CD4-positive, alpha-beta memory T cell (primary cell): ENCODE results near the gene RADX. TPM values are rescaled to one million over a fixed set of nuclear protein-coding genes. Genes with fewer than 3 reads are reported as not detected.

Experiments used
- CTCF ChIA-PET: fragments of 350-600 bp; sonication (Branson Sonifier 250); formaldehyde crosslinking; loops from one replicate; lab custom pipeline; 2021; ENCODE audit warnings: inconsistent platforms; ENCODE audit not compliant: partially characterized antibody; lab: Charles Lee
- POLR2A ChIA-PET: fragments of 350-600 bp; sonication (Branson Sonifier 250); formaldehyde crosslinking; loops from one replicate; lab custom pipeline; 2021; ENCODE audit not compliant: partially characterized antibody; lab: Charles Lee
- DNase-seq, 5 donors: peaks; one replicate each; pipeline versions ENCODE4 v3.0.0 to v3.0.0-alpha.2; 2020 to 2022; ENCODE audit warnings: mixed read lengths in 1 of 5
- H3K27ac ChIP-seq: one replicate; pipeline ENCODE4 v1.7.0; 2013; ENCODE audit warnings: low read depth, low read length
- H3K27me3 ChIP-seq: 2 replicates; pipeline ENCODE4 v1.7.0; 2013; ENCODE audit warnings: mild to moderate bottlenecking, low read length, moderate library complexity; ENCODE audit not compliant: insufficient read depth
- H3K36me3 ChIP-seq: 2 replicates; pipeline ENCODE4 v1.7.0; 2013; ENCODE audit warnings: mild to moderate bottlenecking, low read length, moderate library complexity; ENCODE audit not compliant: insufficient read depth
- H3K4me1 ChIP-seq: 2 replicates; pipeline ENCODE4 v1.7.0; 2013; ENCODE audit warnings: mild to moderate bottlenecking, low read length, moderate library complexity; ENCODE audit not compliant: insufficient read depth
- H3K4me3 ChIP-seq, 2 donors: one replicate each; pipeline ENCODE4 v1.7.0; 2013; ENCODE audit warnings: low read length in 2 of 2, mild to moderate bottlenecking in 1 of 2
- H3K9me3 ChIP-seq, 2 donors: one replicate each; pipeline ENCODE4 v1.7.0; 2013; ENCODE audit warnings: low read length in 2 of 2, control low read depth in 1 of 2; ENCODE audit not compliant: control insufficient read depth in 1 of 2
- H3K27ac Mint-ChIP-seq, 7 donors: one replicate each; pipeline ENCODE4 v1.8.0; 2020 to 2021; ENCODE audit warnings: mixed read lengths in 7 of 7, mild to moderate bottlenecking in 6 of 7, inconsistent platforms in 3 of 7, moderate library complexity in 3 of 7
- H3K27me3 Mint-ChIP-seq, 2 donors: one replicate each; pipeline ENCODE4 v1.8.0; 2020 to 2021; ENCODE audit warnings: mixed read lengths in 2 of 2
- H3K36me3 Mint-ChIP-seq, 2 donors: one replicate each; pipeline ENCODE4 v1.8.0; 2020 to 2021; ENCODE audit warnings: mixed read lengths in 2 of 2, inconsistent platforms in 1 of 2, mild to moderate bottlenecking in 1 of 2
- H3K4me1 Mint-ChIP-seq, 4 donors: one replicate each; pipeline ENCODE4 v1.8.0; 2020 to 2021; ENCODE audit warnings: mixed read lengths in 4 of 4, mild to moderate bottlenecking in 1 of 4
- H3K4me3 Mint-ChIP-seq, 8 donors: one replicate each; pipeline ENCODE4 v1.8.0; 2020 to 2021; ENCODE audit warnings: mixed read lengths in 8 of 8, mild to moderate bottlenecking in 7 of 8, moderate library complexity in 6 of 8, inconsistent platforms in 3 of 8
- H3K9me3 Mint-ChIP-seq, 8 donors: one replicate each; pipeline ENCODE4 v1.8.0; 2020 to 2021; ENCODE audit warnings: mixed read lengths in 8 of 8, mild to moderate bottlenecking in 5 of 8, inconsistent platforms in 3 of 8, moderate library complexity in 1 of 8
- intact Hi-C: fragments of 100-400 bp; cut with micrococcal nuclease; formaldehyde crosslinking; loops from one replicate; pipeline ENCODE4 v1.15.1; 2023
- polyA plus RNA-seq, 2 donors: library from polyadenylated mRNA; unstranded; fragments of 300-500 nt; fragmentation: Illumina TruSeq; gene quantifications; one replicate each; pipeline ENCODE4 v1.2.3, GENCODE V29; 2021
- total RNA-seq, 2 experiments: library from RNA; stranded (reverse); gene quantifications; one replicate each; pipeline ENCODE4 v1.2.3, GENCODE V29; 2021

RADX gene
- total and polyA plus RNA-seq, 4 experiments from 2014 or later: 2.4 to 16.2 (median 10.4) TPM

DNA sequence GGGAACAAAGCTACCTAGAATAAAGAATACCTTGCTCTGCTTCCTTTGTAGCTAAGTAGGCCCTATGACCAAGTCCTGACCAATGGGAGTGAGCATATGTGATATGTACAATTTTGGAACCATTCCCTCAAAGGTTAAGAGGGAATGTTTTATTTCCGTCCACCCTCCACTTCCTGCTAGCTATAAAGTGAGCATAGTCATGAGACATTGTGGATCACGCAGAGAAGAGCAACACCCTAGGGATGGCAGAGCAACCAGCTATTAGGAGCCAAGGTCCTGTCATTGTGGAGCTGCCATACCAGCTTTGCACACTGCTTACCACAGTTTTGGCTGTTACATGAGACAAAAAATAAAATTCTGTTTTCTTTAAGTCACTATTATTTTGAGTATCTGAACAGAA lies 68.9 kb downstream of the RADX start:
- ChIA-PET POLR2A (no interaction called here), CTCF (no interaction called here)
- H3K27ac Mint-ChIP-seq: no peak overlapping the region
- H3K9me3 Mint-ChIP-seq: peaks cover 0 to 4% (median 0%) of the 10 kb centered on the region in 8 donors
- H3K4me3 ChIP-seq: no peak overlapping the region
- no peaks in the 10 kb centered on the region for H3K27me3 ChIP-seq
- intact Hi-C loops: no loop called here
- H3K27ac ChIP-seq: no peak overlapping the region
- no peak overlapping the region for H3K4me3 Mint-ChIP-seq
- no peaks in the 10 kb centered on the region for H3K27me3 Mint-ChIP-seq
- peaks cover 0 to 3% of the 10 kb centered on the region in 2 donors for H3K36me3 Mint-ChIP-seq
- DNase-seq: no peak
- H3K9me3 ChIP-seq: no peaks in the 10 kb centered on the region
- H3K36me3 ChIP-seq: no peaks in the 10 kb centered on the region
- H3K4me1 Mint-ChIP-seq: no peaks in the 10 kb centered on the region
- H3K4me1 ChIP-seq: no peaks in the 10 kb centered on the region

DNA sequence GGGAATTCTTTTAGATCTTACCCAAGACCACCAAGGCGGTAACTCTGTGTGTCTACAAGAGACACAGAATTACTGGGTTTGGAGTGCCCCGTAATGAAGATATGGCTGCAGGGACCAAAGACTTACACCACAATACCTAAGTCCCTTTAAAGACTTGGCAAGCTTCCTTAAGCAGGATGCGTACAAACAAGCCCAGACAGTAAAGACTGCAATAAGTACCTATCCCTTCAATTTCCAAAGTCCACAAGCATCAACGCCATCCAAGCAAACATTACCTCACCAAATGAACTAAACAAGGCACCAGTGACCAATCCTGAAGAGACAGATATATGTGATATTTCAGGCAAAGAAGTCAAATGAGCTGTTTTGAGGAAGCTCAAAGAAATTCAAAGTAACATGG lies 72.4 kb downstream of the RADX start:
- POLR2A ChIA-PET: no interaction called here
- H3K4me3 Mint-ChIP-seq: no peak overlapping the region
- CTCF ChIA-PET: no interaction called here

DNA sequence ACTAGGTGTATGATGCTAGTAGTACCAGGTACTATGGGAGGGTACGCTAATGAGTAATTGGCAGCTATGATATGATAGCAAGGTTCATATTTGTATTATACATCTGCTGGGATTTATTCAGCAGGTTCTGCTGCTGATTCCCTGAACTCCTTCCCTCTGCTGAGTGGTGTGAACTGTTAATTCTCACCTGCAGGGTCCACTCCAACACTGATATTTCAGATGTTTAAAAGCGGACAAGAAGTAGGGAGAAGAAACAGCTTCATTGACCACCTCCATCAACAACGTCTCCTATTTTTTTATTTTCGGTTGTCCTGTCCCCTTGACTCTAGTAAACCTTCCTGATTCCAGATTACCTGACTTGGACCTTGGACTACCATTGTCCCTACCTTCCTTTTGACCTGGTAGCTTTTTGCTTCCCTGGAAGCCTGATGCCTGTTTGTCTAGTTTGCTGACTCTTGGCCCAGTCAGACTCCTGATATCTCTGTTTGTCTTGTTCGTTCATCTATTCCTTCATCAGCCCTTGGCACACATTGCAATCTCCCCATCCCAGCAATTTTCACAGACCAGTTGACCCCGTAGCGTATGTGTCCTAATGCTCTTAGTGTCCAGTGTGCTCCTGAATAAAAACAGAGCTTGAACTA lies 80.8 kb downstream of the RADX start:
- ChIA-PET CTCF (no interaction called here), POLR2A (no interaction called here)
- Mint-ChIP-seq H3K27ac (no peak overlapping the region), H3K9me3 (peaks cover 0 to 2% (median 0%) of the 10 kb centered on the region in 8 donors), H3K36me3 (no peaks in the 10 kb centered on the region), H3K4me1 (no peaks in the 10 kb centered on the region), H3K4me3 (no peak overlapping the region), H3K27me3 (peaks cover 0 to 2% of the 10 kb centered on the region in 2 donors)
- no peaks in the 10 kb centered on the region for H3K36me3 ChIP-seq
- H3K27ac ChIP-seq: no peak overlapping the region
- intact Hi-C loops: no loop called here
- no peak overlapping the region for H3K4me3 ChIP-seq
- no peak for DNase-seq
- no peaks in the 10 kb centered on the region for H3K27me3 ChIP-seq
- no peaks in the 10 kb centered on the region for H3K9me3 ChIP-seq
- H3K4me1 ChIP-seq: no peaks in the 10 kb centered on the region

More for the DNA sequence above, 72.4 kb downstream of the RADX start:
- Histone ChIP-seq H3K4me1 (no peaks in the 10 kb centered on the region), H3K9me3 (no peaks in the 10 kb centered on the region), H3K27me3 (no peaks in the 10 kb centered on the region), H3K4me3 (no peak overlapping the region), H3K36me3 (no peaks in the 10 kb centered on the region), H3K27ac (no peak overlapping the region)
- intact Hi-C loops: no loop called here
- H3K9me3 Mint-ChIP-seq: peaks cover 0 to 4% (median under 1%) of the 10 kb centered on the region in 8 donors
- no peak overlapping the region for H3K27ac Mint-ChIP-seq
- DNase-seq: no peak
- H3K27me3 Mint-ChIP-seq: no peaks in the 10 kb centered on the region
- peaks cover 0 to 2% of the 10 kb centered on the region in 2 donors for H3K36me3 Mint-ChIP-seq
- no peaks in the 10 kb centered on the region for H3K4me1 Mint-ChIP-seq

DNA sequence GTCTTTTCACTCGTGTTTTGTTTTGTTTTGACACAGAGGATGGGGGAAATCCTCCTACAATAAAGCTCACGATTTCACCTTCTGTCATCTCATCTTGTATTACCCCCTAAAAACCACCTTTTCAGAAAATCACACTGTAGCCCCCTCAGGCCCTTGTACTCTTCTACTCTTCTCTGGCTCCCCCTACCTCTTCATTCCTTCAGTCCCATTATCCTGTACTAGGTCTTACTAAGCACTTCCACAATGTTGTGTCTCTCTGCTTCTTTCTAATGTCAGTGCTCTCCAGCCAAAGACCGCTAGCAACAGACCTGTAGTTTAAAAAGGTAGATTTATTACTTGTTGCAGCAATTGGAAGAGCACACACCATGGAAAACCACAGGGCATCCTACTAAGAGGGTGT lies 84.7 kb downstream of the RADX start:
- DNase-seq: no peak
- Histone ChIP-seq H3K27me3 (no peaks in the 10 kb centered on the region), H3K27ac (no peak overlapping the region), H3K9me3 (no peaks in the 10 kb centered on the region), H3K4me1 (no peaks in the 10 kb centered on the region), H3K36me3 (no peaks in the 10 kb centered on the region), H3K4me3 (no peak overlapping the region)
- no peaks in the 10 kb centered on the region for H3K36me3 Mint-ChIP-seq
- POLR2A ChIA-PET: no interaction called here
- intact Hi-C loops: no loop called here
- no peak overlapping the region for H3K4me3 Mint-ChIP-seq
- peaks cover 3 to 6% of the 10 kb centered on the region in 2 donors for H3K27me3 Mint-ChIP-seq
- no peaks in the 10 kb centered on the region for H3K4me1 Mint-ChIP-seq
- H3K9me3 Mint-ChIP-seq: peaks cover 0 to 2% (median 0%) of the 10 kb centered on the region in 8 donors
- no peak overlapping the region for H3K27ac Mint-ChIP-seq
- CTCF ChIA-PET: no interaction called here

DNA sequence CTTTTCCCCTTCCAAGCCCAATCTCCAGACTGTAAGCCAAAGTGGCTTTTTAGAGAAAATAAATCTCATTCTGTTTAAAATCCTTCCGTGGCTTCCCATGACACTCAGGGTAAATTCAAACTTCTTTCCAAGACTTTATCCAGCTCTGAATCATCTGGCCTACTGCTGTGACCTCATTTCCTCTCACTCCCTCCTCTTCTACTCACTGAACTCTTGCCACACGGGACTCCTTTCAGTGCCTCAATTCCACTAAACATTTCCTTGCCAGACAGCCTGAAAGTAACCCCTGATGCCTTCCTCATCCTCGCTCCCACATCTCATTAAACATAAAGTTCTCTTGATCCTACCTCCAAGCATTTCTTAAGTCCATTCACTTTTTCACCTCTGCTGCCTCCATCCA lies 86.9 kb downstream of the RADX start:
- Mint-ChIP-seq H3K27me3 (peaks cover 3 to 4% of the 10 kb centered on the region in 2 donors), H3K4me3 (no peak overlapping the region), H3K36me3 (no peaks in the 10 kb centered on the region), H3K9me3 (no peaks in the 10 kb centered on the region), H3K27ac (no peak overlapping the region), H3K4me1 (no peaks in the 10 kb centered on the region)
- Histone ChIP-seq H3K4me1 (no peaks in the 10 kb centered on the region), H3K4me3 (no peak overlapping the region), H3K27ac (no peak overlapping the region), H3K9me3 (no peaks in the 10 kb centered on the region), H3K27me3 (no peaks in the 10 kb centered on the region), H3K36me3 (no peaks in the 10 kb centered on the region)
- no peak for DNase-seq
- intact Hi-C loops: no loop called here
- POLR2A ChIA-PET: no interaction called here
- CTCF ChIA-PET: no interaction called here

DNA sequence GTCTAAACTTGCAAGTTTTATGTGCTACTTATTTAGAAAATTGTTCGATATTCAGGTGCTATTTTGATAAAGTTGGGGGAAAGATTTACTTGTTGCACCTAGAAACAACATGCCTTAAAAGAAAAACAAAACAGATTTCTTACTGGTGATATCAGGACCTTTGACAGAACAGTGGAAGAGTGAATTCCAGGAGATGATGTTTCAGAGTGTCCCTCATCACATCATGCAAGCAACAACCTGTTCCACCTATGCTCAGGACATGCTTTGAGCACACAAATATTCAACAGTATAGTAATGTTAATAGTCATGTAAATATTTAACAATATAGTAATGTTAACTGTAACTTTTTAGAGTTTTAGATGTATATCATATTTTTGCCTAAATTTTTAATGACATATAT lies 90.9 kb downstream of the RADX start:
- no peak for DNase-seq
- H3K27me3 Mint-ChIP-seq: peaks cover 3 to 4% of the 10 kb centered on the region in 2 donors
- H3K9me3 ChIP-seq: no peaks in the 10 kb centered on the region

DNA sequence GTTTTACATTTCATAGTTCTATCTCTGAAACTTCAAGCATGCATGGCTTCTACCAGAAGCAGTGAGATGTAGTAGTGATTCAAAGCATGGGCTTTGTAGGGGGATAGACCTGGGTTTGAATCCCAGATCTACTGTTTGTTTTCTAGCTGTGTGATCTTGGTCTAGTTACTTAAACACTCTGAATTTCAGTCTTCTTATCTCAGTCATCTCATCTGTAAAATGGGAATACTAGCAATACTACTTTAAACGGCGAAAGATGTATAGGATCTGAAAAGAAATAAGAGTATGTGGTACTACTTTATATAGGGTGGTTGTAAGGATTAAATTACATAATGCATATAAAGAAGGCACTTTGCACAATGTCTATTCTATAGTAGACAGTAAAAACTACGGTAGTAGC lies 94.7 kb downstream of the RADX start:
- intact Hi-C loops: no loop called here
- no peaks in the 10 kb centered on the region for H3K36me3 Mint-ChIP-seq

More for the DNA sequence above, 90.9 kb downstream of the RADX start:
- Histone ChIP-seq H3K4me1 (no peaks in the 10 kb centered on the region), H3K27ac (no peak overlapping the region), H3K4me3 (no peak overlapping the region), H3K27me3 (no peaks in the 10 kb centered on the region), H3K36me3 (no peaks in the 10 kb centered on the region)
- Mint-ChIP-seq H3K4me1 (no peaks in the 10 kb centered on the region), H3K9me3 (no peaks in the 10 kb centered on the region), H3K4me3 (no peak overlapping the region), H3K36me3 (no peaks in the 10 kb centered on the region), H3K27ac (no peak overlapping the region)
- ChIA-PET POLR2A (no interaction called here), CTCF (no interaction called here)
- intact Hi-C loops: no loop called here

More for the DNA sequence above, 94.7 kb downstream of the RADX start:
- H3K4me1 Mint-ChIP-seq: no peaks in the 10 kb centered on the region
- H3K36me3 ChIP-seq: no peaks in the 10 kb centered on the region
- H3K27ac ChIP-seq: no peak overlapping the region
- H3K27me3 Mint-ChIP-seq: no peaks in the 10 kb centered on the region
- no peak overlapping the region for H3K27ac Mint-ChIP-seq
- no peaks in the 10 kb centered on the region for H3K9me3 ChIP-seq
- no peak for DNase-seq
- no peaks in the 10 kb centered on the region for H3K4me1 ChIP-seq
- no peak overlapping the region for H3K4me3 ChIP-seq
- ChIA-PET POLR2A (no interaction called here), CTCF (no interaction called here)
- no peaks in the 10 kb centered on the region for H3K27me3 ChIP-seq
- no peak overlapping the region for H3K4me3 Mint-ChIP-seq
- H3K9me3 Mint-ChIP-seq: no peaks in the 10 kb centered on the region
